A549 (cell line): ENCODE measurements around the gene HEXD. TPM values are rescaled to one million over a fixed set of nuclear protein-coding genes. Genes with fewer than 3 reads are reported as not detected.

Experiments used
- ATAC-seq, 2 experiments: fragments of 200-7000 bp in 1 of 2; fragments of >200 bp in 1 of 2; cut with Nextera tagmentation in 1 of 2; cut with Tn5 transposase in 1 of 2; 3 replicates each; pipeline versions ENCODE4 v1.8.0 to v1.9.1; 2018 to 2020; ENCODE audit warnings: mild to moderate bottlenecking in 1 of 2, moderate library complexity in 1 of 2
- CTCF ChIA-PET: fragments of 300-600 bp; sonication (Branson Sonifier 250); formaldehyde crosslinking; extraction: SDS; loops from one replicate; lab custom pipeline; 2021; ENCODE audit warnings: antibody characterized with exemption, inconsistent platforms; lab: Yijun Ruan, JAX
- POLR2A ChIA-PET: fragments of 350-600 bp; formaldehyde crosslinking; extraction: SDS; loops from one replicate; lab custom pipeline; 2021; ENCODE audit warnings: antibody characterized with exemption, inconsistent platforms; lab: Yijun Ruan, JAX
- DNase-seq, 2 experiments: peaks; one replicate each; pipeline versions ENCODE4 v3.0.0 to v3.0.0-alpha.2; 2011 to 2016; ENCODE audit warnings: low read depth in 1 of 2, low spot score in 1 of 2
- FAIRE-seq: peaks from 2 replicates; lab custom pipeline; 2011; peaks lifted over from hg19 to GRCh38; lab: Jason Lieb, UNC
- H3K27ac ChIP-seq, 2 experiments: fragments of >200 bp; sonication (Bioruptor Twin); formaldehyde crosslinking; 3 replicates each; pipeline ENCODE4 v1.5.1; 2016 to 2017
- H3K4me1 ChIP-seq: fragments of >200 bp; sonication (Bioruptor Twin); formaldehyde crosslinking; 3 replicates; pipeline ENCODE4 v1.6.1; 2016
- H3K4me2 ChIP-seq: fragments of >200 bp; sonication (Bioruptor Twin); formaldehyde crosslinking; 3 replicates; pipeline ENCODE4 v1.6.1; 2016
- H3K4me3 ChIP-seq: fragments of >200 bp; sonication (Bioruptor Twin); formaldehyde crosslinking; 3 replicates; pipeline ENCODE4 v1.5.1; 2016
- H3K9me3 ChIP-seq: fragments of >200 bp; sonication (Bioruptor Twin); formaldehyde crosslinking; 3 replicates; pipeline ENCODE4 v1.6.1; 2016
- ATOH8 ChIP-seq: fragments of 250-450 bp; sonication (Bioruptor Pico); IDR thresholded peaks from 2 replicates; pipeline ENCODE4 v1.5.0; 2020; ENCODE audit warnings: low read depth, mild to moderate bottlenecking, moderate library complexity
- CHD4 ChIP-seq: fragments of 200-600 bp; sonication (generic); IDR thresholded peaks from 2 replicates; pipeline ENCODE4 v1.6.1; 2016; ENCODE audit warnings: antibody characterized with exemption, mild to moderate bottlenecking, borderline replicate concordance
- EHMT2 ChIP-seq: fragments of 200-600 bp; sonication (generic); IDR thresholded peaks from 2 replicates; pipeline ENCODE4 v1.6.1; 2016; ENCODE audit warnings: antibody characterized with exemption, low read depth, mild to moderate bottlenecking, moderate library complexity
- ELK1 ChIP-seq: fragments of 150-350 bp; IDR thresholded peaks from 2 replicates; pipeline ENCODE4 v1.6.1; 2014; ENCODE audit warnings: low read depth, mild to moderate bottlenecking, low read length
- EP300 ChIP-seq, 2 experiments: fragments of >200 bp; sonication (Bioruptor Twin); formaldehyde crosslinking; IDR thresholded peaks; 2 replicates in 1 of 2; 3 replicates in 1 of 2; pipeline ENCODE4 v1.6.1; 2016 to 2017
- HDAC2 ChIP-seq: fragments of 200-600 bp; sonication (generic); IDR thresholded peaks from 2 replicates; pipeline ENCODE4 v1.6.1; 2016
- HEYL ChIP-seq: fragments of 250-450 bp; sonication (Bioruptor Pico); IDR thresholded peaks from 2 replicates; pipeline ENCODE4 v1.8.0; 2021; ENCODE audit warnings: mild to moderate bottlenecking, moderate library complexity
- HMGXB4 ChIP-seq: fragments of 250-450 bp; sonication (Bioruptor Pico); IDR thresholded peaks from 2 replicates; pipeline ENCODE4 v1.5.0; 2021; ENCODE audit warnings: mild to moderate bottlenecking, moderate library complexity, borderline replicate concordance
- HOXA7 ChIP-seq: fragments of 250-450 bp; sonication (Bioruptor Pico); IDR thresholded peaks from 2 replicates; pipeline ENCODE4 v1.5.0; 2020; ENCODE audit warnings: mild to moderate bottlenecking, moderate library complexity
- KDM5A ChIP-seq: fragments of 200-600 bp; sonication (generic); IDR thresholded peaks from 2 replicates; pipeline ENCODE4 v1.6.1; 2016; ENCODE audit warnings: antibody characterized with exemption, mild to moderate bottlenecking
- MAFK ChIP-seq: fragments of 450-650 bp; IDR thresholded peaks from 2 replicates; pipeline ENCODE4 v1.6.1; 2014; ENCODE audit not compliant: partially characterized antibody
- MAZ ChIP-seq: fragments of 150-350 bp; IDR thresholded peaks from 2 replicates; pipeline ENCODE4 v1.6.1; 2014; ENCODE audit warnings: antibody characterized with exemption, low read depth, low read length, borderline replicate concordance
- PHF8 ChIP-seq: fragments of 200-600 bp; sonication (generic); IDR thresholded peaks from 2 replicates; pipeline ENCODE4 v1.6.1; 2016; ENCODE audit warnings: low read depth, mild to moderate bottlenecking, antibody characterized with exemption, moderate library complexity, borderline replicate concordance
- POLR2A ChIP-seq: IDR thresholded peaks from 2 replicates; pipeline ENCODE4 v1.6.1; 2012; ENCODE audit warnings: mild to moderate bottlenecking, low read length
- POLR2AphosphoS2 ChIP-seq: conservative IDR thresholded peaks from 2 replicates; pipeline ENCODE4 v1.6.1; 2012; ENCODE audit warnings: low read length, improper control_type of control experiment, inconsistent platforms
- REST ChIP-seq: fragments of 200-600 bp; sonication (generic); IDR thresholded peaks from 2 replicates; pipeline ENCODE4 v1.6.1; 2016; ENCODE audit warnings: antibody characterized with exemption, mild to moderate bottlenecking, moderate library complexity
- ZFP36 ChIP-seq: fragments of 450-650 bp; IDR thresholded peaks from 2 replicates; pipeline ENCODE4 v1.6.1; 2014; ENCODE audit warnings: borderline replicate concordance; ENCODE audit not compliant: partially characterized antibody
- ZNF302 ChIP-seq: fragments of 250-450 bp; sonication (Bioruptor Pico); IDR thresholded peaks from 2 replicates; pipeline ENCODE4 v1.9.0; 2021; ENCODE audit warnings: inconsistent platforms, mild to moderate bottlenecking, moderate library complexity
- WGBS: methylation state at CpG from one replicate; pipeline ENCODE4 v1.1.6; 2017; ENCODE audit errors: missing lambda C conversion rate; 5-methylcytosine and 5-hydroxymethylcytosine counted together
- polyA plus RNA-seq, 4 experiments: library from polyadenylated mRNA; depleted of rRNA in 3 of 4; stranded (reverse); fragments of >200 nt; fragmentation: RNase III in 1 of 4; extraction: RNeasy Plus Mini Kit Qiagen cat#74134 plus additional on column Dnase treatment in 1 of 4; gene quantifications; 2 replicates in 3 of 4; 3 replicates in 1 of 4; pipeline ENCODE4 v1.2.3, GENCODE V29; 2011 to 2017

HEXD gene
- polyA plus RNA-seq, 2 of the 4 experiments (the other 2 are of a cell fraction): 18.0 to 19.5 TPM

- CTCF ChIA-PET: interaction anchor here (0.6 to 1.9 kb wide), 4 partner anchors 10 to 415 kb away, joined by 3 to 5 read pairs (median 4); no protein-coding TSS in a partner anchor
Measured at GRCh38 chr17:82483204-82483660, 65.1 kb downstream of the HEXD start.

More at GRCh38 chr17:82483204-82483660, 65.1 kb downstream of the HEXD start:
- no peak overlapping the region for H3K4me3 ChIP-seq
- no peak for DNase-seq
- WGBS: 88% methylated on average over 6 of the region's 6 CpGs
- no peak for ATAC-seq
- no peaks in the 10 kb centered on the region for H3K9me3 ChIP-seq
- no peak for FAIRE-seq
- POLR2A ChIA-PET: interaction anchor here (0.6 kb wide), 1 partner anchor 39 kb away, joined by 5 read pairs; no protein-coding TSS in a partner anchor
- no peak for TF ChIP-seq ATOH8 (CRISPR knock-in tag)
- no peak for TF ChIP-seq REST
- TF ChIP-seq POLR2A: no peak
- no peak for TF ChIP-seq CHD4
- TF ChIP-seq MAFK: no peak
- no peak for TF ChIP-seq HMGXB4 (CRISPR knock-in tag)
- TF ChIP-seq KDM5A: no peak
- no peak for TF ChIP-seq ZNF302 (CRISPR knock-in tag)
- no peak for TF ChIP-seq HDAC2
- TF ChIP-seq EP300 (IDR thresholded peaks at IDR 0.05): no peak
- TF ChIP-seq PHF8: no peak
- no peak for TF ChIP-seq ZFP36
- TF ChIP-seq HOXA7 (CRISPR knock-in tag): no peak
- TF ChIP-seq HEYL (CRISPR knock-in tag): no peak
- TF ChIP-seq EHMT2: no peak
- TF ChIP-seq ELK1: no peak
- no peak for TF ChIP-seq MAZ
- no peak for TF ChIP-seq POLR2AphosphoS2
- no peaks in the 10 kb centered on the region for H3K4me1 ChIP-seq
- no peak overlapping the region for H3K4me2 ChIP-seq
- H3K27ac ChIP-seq: no peak overlapping the region
